Right kidney (tissue), 1 donor: Measurements from ENCODE around the gene NOS1.

Experiments
- DNase-seq: peaks from one replicate; pipeline ENCODE4 v3.0.0-alpha.2; 2016

Gene NOS1

GRCh38 chr12:117169548-117169947, 191.9 kb downstream of the NOS1 start:
- DNase-seq: no peak

GRCh38 chr12:117168976-117169375, 192.4 kb downstream of the NOS1 start:
- DNase-seq: no peak

- no peak for DNase-seq
Measured at GRCh38 chr12:117167769-117168168, 193.7 kb downstream of the NOS1 start.

- DNase-seq: no peak
Measured at GRCh38 chr12:117166107-117166506, 195.3 kb downstream of the NOS1 start.

- DNase-seq: no peak
Measured at GRCh38 chr12:117165342-117165741, 196.1 kb downstream of the NOS1 start.

- DNase-seq: no peak
Measured at GRCh38 chr12:117162633-117163032, 198.8 kb downstream of the NOS1 start.

GRCh38 chr12:117162167-117162539, 199.3 kb downstream of the NOS1 start:
- DNase-seq: no peak

- no peak for DNase-seq
Measured at GRCh38 chr12:117161460-117162166, 199.8 kb downstream of the NOS1 start.

GRCh38 chr12:117159674-117160073, 201.8 kb downstream of the NOS1 start:
- DNase-seq: no peak

GRCh38 chr12:117158911-117159553, 202.4 kb downstream of the NOS1 start:
- DNase-seq: no peak
